Nephron (organoid): ENCODE measurements around the gene TRPM2.

Experiments
- H3K27ac Mint-ChIP-seq, 3 experiments: 2 replicates each; pipeline ENCODE4 v1.8.0; 2020; ENCODE audit warnings: mixed read lengths in 3 of 3, mild to moderate bottlenecking in 2 of 3, moderate library complexity in 1 of 3
- H3K27me3 Mint-ChIP-seq: 2 replicates; pipeline ENCODE4 v1.8.0; 2021; ENCODE audit warnings: low read depth, mild to moderate bottlenecking, moderate library complexity, mixed read lengths
- H3K36me3 Mint-ChIP-seq: 2 replicates; pipeline ENCODE4 v1.8.0; 2020; ENCODE audit warnings: low read depth, mixed read lengths
- H3K4me1 Mint-ChIP-seq: 2 replicates; pipeline ENCODE4 v1.8.0; 2020; ENCODE audit warnings: mixed read lengths
- H3K4me3 Mint-ChIP-seq, 3 experiments: 2 replicates each; pipeline ENCODE4 v1.8.0; 2020; ENCODE audit warnings: mild to moderate bottlenecking in 3 of 3, mixed read lengths in 3 of 3, moderate library complexity in 2 of 3
- H3K9me3 Mint-ChIP-seq: 2 replicates; pipeline ENCODE4 v1.8.0; 2020; ENCODE audit warnings: mixed read lengths
- CTCF ChIP-seq, 3 experiments: fragments of 200-600 bp; sonication (generic); IDR thresholded peaks; one replicate each; pipeline ENCODE4 v1.5.0; 2021; ENCODE audit warnings: antibody characterized with exemption in 3 of 3; ENCODE audit not compliant: unreplicated experiment in 3 of 3

The TRPM2 gene

DNA sequence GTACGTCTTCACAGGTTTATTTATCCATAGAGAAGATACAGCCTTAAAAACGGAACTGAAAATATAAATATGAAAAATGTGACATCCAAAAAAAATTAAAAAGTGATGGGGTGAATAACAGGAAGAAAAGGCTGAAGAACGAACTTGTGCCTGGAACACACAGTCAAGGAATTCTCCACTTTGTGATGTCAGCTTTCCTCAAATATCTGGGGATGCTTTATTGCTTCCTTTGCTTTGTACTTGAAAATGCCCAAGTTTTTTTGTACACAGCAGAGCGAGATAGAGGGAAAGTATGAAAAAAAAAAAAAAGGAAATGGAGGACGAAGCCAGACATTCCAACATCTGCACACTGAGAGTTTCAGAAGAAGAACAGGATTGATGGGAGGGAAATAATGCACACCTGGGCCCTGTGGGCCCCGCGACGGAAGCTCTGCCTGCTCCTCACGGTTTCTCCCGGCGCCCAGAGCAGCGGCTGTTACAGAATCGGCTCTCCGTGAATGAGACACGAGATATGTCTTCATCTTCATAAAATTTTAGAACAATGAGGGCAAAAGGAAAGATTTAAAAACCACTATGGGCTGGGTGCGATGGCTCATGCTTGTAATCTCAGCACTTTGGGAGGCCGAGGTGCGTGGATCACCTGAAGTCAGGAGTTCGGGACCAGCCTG, 91.9 kb downstream of the TRPM2 start:
- Mint-ChIP-seq H3K4me1 (peaks cover 10% of the 10 kb centered on the region), H3K27ac (peak overlapping the region; percentile 86 to 94 (median 91)), H3K27me3 (peaks cover 13% of the 10 kb centered on the region), H3K4me3 (no peak overlapping the region), H3K9me3 (no peaks in the 10 kb centered on the region), H3K36me3 (no peaks in the 10 kb centered on the region)
- no peak for TF ChIP-seq CTCF (IDR thresholded peaks at IDR 0.05; ENCODE audit: unreplicated experiment in 3 of 3)

- H3K9me3 Mint-ChIP-seq: peaks cover 9% of the 10 kb centered on the region
- no peak for TF ChIP-seq CTCF (IDR thresholded peaks at IDR 0.05; ENCODE audit: unreplicated experiment in 3 of 3)
- peaks cover 7% of the 10 kb centered on the region for H3K4me1 Mint-ChIP-seq
- no peak overlapping the region for H3K4me3 Mint-ChIP-seq
- H3K27me3 Mint-ChIP-seq: peaks cover 22% of the 10 kb centered on the region
- no peaks in the 10 kb centered on the region for H3K36me3 Mint-ChIP-seq
- H3K27ac Mint-ChIP-seq: peak overlapping the region in 1 of 3 experiments; percentile 26
Observed at GRCh38 chr21:44448651-44449131, 95.3 kb downstream of the TRPM2 start.

GRCh38 chr21:44449473-44450363, 96.3 kb downstream of the TRPM2 start:
- TF ChIP-seq CTCF (IDR thresholded peaks at IDR 0.05; ENCODE audit: unreplicated experiment in 3 of 3): no peak
- no peak overlapping the region for H3K4me3 Mint-ChIP-seq
- peaks cover 27% of the 10 kb centered on the region for H3K27me3 Mint-ChIP-seq
- peaks cover 7% of the 10 kb centered on the region for H3K4me1 Mint-ChIP-seq
- H3K9me3 Mint-ChIP-seq: peaks cover 12% of the 10 kb centered on the region
- H3K27ac Mint-ChIP-seq: no peak overlapping the region
- no peaks in the 10 kb centered on the region for H3K36me3 Mint-ChIP-seq

DNA sequence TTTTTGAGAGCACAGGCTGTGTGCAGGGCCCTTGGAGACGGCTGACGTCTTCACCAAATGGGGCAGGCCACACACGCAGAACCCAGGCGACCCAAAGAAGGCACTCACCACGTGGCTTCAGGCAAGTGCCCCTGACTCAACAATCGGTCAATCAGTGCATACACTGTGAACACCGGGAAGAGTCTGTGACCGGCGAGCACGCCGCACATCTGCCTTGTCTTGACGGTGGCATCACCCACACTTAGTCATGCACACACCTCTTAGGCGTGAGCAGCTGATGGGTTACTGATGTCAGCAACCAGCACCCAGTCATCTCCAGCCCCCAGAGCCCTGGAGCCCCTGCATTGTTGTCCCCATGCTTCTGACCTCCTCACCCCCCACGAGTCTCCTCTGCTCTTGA, 97.0 kb downstream of the TRPM2 start:
- Mint-ChIP-seq H3K27me3 (peaks cover 24% of the 10 kb centered on the region), H3K27ac (no peak overlapping the region), H3K9me3 (peaks cover 12% of the 10 kb centered on the region), H3K4me1 (peaks cover 1% of the 10 kb centered on the region), H3K36me3 (no peaks in the 10 kb centered on the region), H3K4me3 (no peak overlapping the region)
- TF ChIP-seq CTCF (IDR thresholded peaks at IDR 0.05; ENCODE audit: unreplicated experiment in 3 of 3): no peak

DNA sequence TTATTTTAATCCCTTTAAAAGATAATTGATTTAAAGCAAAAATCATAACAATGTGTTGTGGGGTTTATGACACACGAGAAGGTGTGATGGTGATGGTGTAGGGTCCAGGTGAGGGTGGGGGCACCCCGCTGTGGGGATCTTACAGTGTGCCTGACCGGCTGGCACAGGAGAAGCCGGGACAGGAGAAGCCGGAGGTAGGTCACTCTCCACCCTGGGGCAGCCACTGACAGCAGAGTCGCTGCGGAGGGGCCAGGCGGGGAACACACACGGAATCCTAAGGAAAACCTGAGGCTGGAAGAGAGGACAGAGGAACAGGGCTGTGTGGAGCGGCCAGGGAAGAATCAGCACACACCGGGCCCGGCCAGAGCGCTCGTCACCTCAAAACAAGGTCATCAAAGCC, 97.6 kb downstream of the TRPM2 start:
- Mint-ChIP-seq H3K27ac (no peak overlapping the region), H3K27me3 (peaks cover 24% of the 10 kb centered on the region), H3K4me1 (no peaks in the 10 kb centered on the region), H3K9me3 (peaks cover 12% of the 10 kb centered on the region), H3K4me3 (no peak overlapping the region), H3K36me3 (no peaks in the 10 kb centered on the region)
- no peak for TF ChIP-seq CTCF (IDR thresholded peaks at IDR 0.05; ENCODE audit: unreplicated experiment in 3 of 3)
